Breast epithelium (tissue), 3 donors: ENCODE measurements around the gene CCAR1.

Experiments used
- CTCF ChIP-seq, 3 donors: fragments of 450-650 bp; IDR thresholded peaks; one replicate each; pipeline ENCODE4 v1.5.1; 2016 to 2017; ENCODE audit warnings: antibody characterized with exemption in 3 of 3, mild to moderate bottlenecking in 3 of 3, moderate library complexity in 3 of 3
- POLR2AphosphoS5 ChIP-seq, 3 donors: sonication (generic); formaldehyde crosslinking; IDR thresholded peaks; one replicate each; pipeline ENCODE4 v1.6.1; 2017; ENCODE audit warnings: antibody characterized with exemption in 3 of 3

GRCh38 chr10:68832601-68833000 lies 111.6 kb downstream of the CCAR1 start:
- TF ChIP-seq CTCF (IDR thresholded peaks at IDR 0.05) (no peak), POLR2AphosphoS5 (IDR thresholded peaks at IDR 0.05) (no peak)
